ENCODE data around the gene ARGFX. TPM values are rescaled to one million over a fixed set of nuclear protein-coding genes. Genes with fewer than 3 reads are reported as not detected.

ARGFX gene
- total and polyA plus RNA-seq, 2 of the 13 experiments (the other 11 are each of a cell fraction or from before 2014, with no cell fraction given), result not detected

DNA sequence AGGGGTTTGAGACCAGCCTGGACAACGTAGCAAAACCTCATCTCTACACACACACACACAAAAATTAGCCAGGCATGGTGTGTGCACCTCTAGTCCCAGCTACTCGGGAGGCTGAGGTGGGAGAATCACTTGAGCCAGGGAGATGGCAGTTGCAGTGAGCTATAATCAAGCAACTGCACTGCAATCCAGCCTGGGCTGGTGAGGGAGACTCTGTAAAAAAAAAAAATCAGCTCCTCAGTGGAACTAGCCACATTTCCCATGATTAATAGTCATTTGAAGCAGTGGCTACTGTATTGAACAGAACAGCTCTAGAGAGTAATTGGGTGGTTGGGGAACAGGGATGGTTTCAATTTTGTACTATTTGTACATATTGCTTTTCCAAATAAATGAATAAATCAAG lies 13.9 kb downstream of the ARGFX start:
- Histone ChIP-seq H3K4me1 (ENCODE audit: insufficient read depth, low read length) (no peaks in the 10 kb centered on the region), H3K36me3 (replicated peaks in 1 of 2; ENCODE audit: control insufficient read depth in 1 of 2, insufficient read depth in 2 of 2, low read length in 2 of 2) (no peaks in the 10 kb centered on the region), H4K20me1 (ENCODE audit: insufficient read depth, low read length) (no peaks in the 10 kb centered on the region), H3K4me2 (ENCODE audit: low read depth, low read length) (no peak overlapping the region), H3K9ac (ENCODE audit: insufficient read depth, low read depth, low read length) (no peak overlapping the region), H3K79me2 (ENCODE audit: insufficient read depth, low read length) (no peaks in the 10 kb centered on the region), H3K27me3 (ENCODE audit: control insufficient read depth in 1 of 2, insufficient read depth in 2 of 2, low read length in 2 of 2) (no peaks in the 10 kb centered on the region; a peak in 1 of 5 replicates), H2AFZ (ENCODE audit: low read length) (no peak overlapping the region), H3K27ac (ENCODE audit: extremely low read length, insufficient read depth, low read length) (no peak overlapping the region), H3K4me3 (replicated peaks in 1 of 3; ENCODE audit: insufficient read depth in 1 of 3, low read depth in 2 of 3, low read length in 3 of 3) (no peak overlapping the region), H3K9me3 (ENCODE audit: low read length) (no peaks in the 10 kb centered on the region)
- no TSS peak for BruUV-seq (replicated peaks)
- ATAC-seq (no peak), FAIRE-seq (no peak), DNase-seq (ENCODE audit: low spot score) (no peak)
- TF ChIP-seq REPIN1 (CRISPR knock-in tag; IDR thresholded peaks at IDR 0.05; ENCODE audit: borderline replicate concordance, low read depth) (no peak), ZNF143 (CRISPR knock-in tag; IDR thresholded peaks at IDR 0.05) (no peak), KDM3A (CRISPR knock-in tag; IDR thresholded peaks at IDR 0.05; ENCODE audit: low read depth) (no peak), ZNF547 (CRISPR knock-in tag; IDR thresholded peaks at IDR 0.05) (no peak)
- WGBS (ENCODE audit: low lambda C conversion rate), result 7% methylated on average over 2 of the region's 2 CpGs
- CTCF ChIA-PET (ENCODE audit: low intra/inter-chr PET ratio, low total read pairs), result no interaction called here
- intact Hi-C loops (cut with micrococcal nuclease; ENCODE audit: unreplicated experiment) (no loop called here), in situ Hi-C loops (cut with HindIII; ENCODE audit: extremely low pct_ligation_motif_present, low pct_unique_long_range_greater_than_20kb) (no loop called here)
- POLR2A ChIA-PET, result no interaction called here

GRCh38 chr3:121584418-121584817 lies 16.7 kb downstream of the ARGFX start:
- H3K4me1 ChIP-seq (ENCODE audit: insufficient read depth, low read length), result no peaks in the 10 kb centered on the region
- FAIRE-seq (no peak), ATAC-seq (no peak), DNase-seq (ENCODE audit: low spot score) (no peak)
- no peak overlapping the region for H2AFZ ChIP-seq (ENCODE audit: low read length)
- no peaks in the 10 kb centered on the region for H3K9me3 ChIP-seq (ENCODE audit: low read length)
- BruUV-seq (replicated peaks), result no TSS peak
- no peaks in the 10 kb centered on the region for H3K79me2 ChIP-seq (ENCODE audit: insufficient read depth, low read length)
- intact Hi-C loops (cut with micrococcal nuclease; ENCODE audit: unreplicated experiment), result no loop called here
- no peaks in the 10 kb centered on the region for H4K20me1 ChIP-seq (ENCODE audit: insufficient read depth, low read length)
- H3K4me2 ChIP-seq (ENCODE audit: low read depth, low read length), result no peak overlapping the region
- ChIA-PET POLR2A (no interaction called here), CTCF (ENCODE audit: low intra/inter-chr PET ratio, low total read pairs) (no interaction called here)
- WGBS (ENCODE audit: low lambda C conversion rate), result 25% methylated on average over 1 of the region's 1 CpG
- no peaks in the 10 kb centered on the region for H3K36me3 ChIP-seq (replicated peaks in 1 of 2; ENCODE audit: control insufficient read depth in 1 of 2, insufficient read depth in 2 of 2, low read length in 2 of 2)
- in situ Hi-C loops (cut with HindIII; ENCODE audit: extremely low pct_ligation_motif_present, low pct_unique_long_range_greater_than_20kb), result no loop called here
- no peak overlapping the region for H3K4me3 ChIP-seq (replicated peaks in 1 of 3; ENCODE audit: insufficient read depth in 1 of 3, low read depth in 2 of 3, low read length in 3 of 3)
- no peak overlapping the region for H3K9ac ChIP-seq (ENCODE audit: insufficient read depth, low read depth, low read length)
- no peaks in the 10 kb centered on the region; a peak in 1 of 5 replicates for H3K27me3 ChIP-seq (ENCODE audit: control insufficient read depth in 1 of 2, insufficient read depth in 2 of 2, low read length in 2 of 2)
- H3K27ac ChIP-seq (ENCODE audit: extremely low read length, insufficient read depth, low read length), result no peak overlapping the region
- TF ChIP-seq, protein P1, sequence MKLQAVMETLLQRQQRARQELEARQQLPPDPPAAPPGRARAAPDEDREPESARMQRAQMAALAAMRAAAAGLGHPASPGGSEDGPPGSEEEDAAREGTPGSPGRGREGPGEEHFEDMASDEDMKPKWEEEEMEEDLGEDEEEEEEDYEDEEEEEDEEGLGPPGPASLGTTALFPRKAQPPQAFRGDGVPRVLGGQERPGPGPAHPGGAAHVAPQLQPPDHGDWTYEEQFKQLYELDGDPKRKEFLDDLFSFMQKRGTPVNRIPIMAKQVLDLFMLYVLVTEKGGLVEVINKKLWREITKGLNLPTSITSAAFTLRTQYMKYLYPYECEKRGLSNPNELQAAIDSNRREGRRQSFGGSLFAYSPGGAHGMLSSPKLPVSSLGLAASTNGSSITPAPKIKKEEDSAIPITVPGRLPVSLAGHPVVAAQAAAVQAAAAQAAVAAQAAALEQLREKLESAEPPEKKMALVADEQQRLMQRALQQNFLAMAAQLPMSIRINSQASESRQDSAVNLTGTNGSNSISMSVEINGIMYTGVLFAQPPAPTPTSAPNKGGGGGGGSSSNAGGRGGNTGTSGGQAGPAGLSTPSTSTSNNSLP (IDR thresholded peaks at IDR 0.05; ENCODE audit: low read depth, low read length), result no peak
- TF ChIP-seq LBX2 (CRISPR knock-in tag; IDR thresholded peaks at IDR 0.05; ENCODE audit: borderline replicate concordance) (no peak), ZNF660 (CRISPR knock-in tag; IDR thresholded peaks at IDR 0.05; ENCODE audit: borderline replicate concordance, low read depth) (no peak), ZNF816 (CRISPR knock-in tag; IDR thresholded peaks at IDR 0.05; ENCODE audit: borderline replicate concordance) (no peak), MZF1 (CRISPR knock-in tag; IDR thresholded peaks at IDR 0.05; ENCODE audit: borderline replicate concordance) (no peak), ZFP37 (CRISPR knock-in tag; IDR thresholded peaks at IDR 0.05; ENCODE audit: borderline replicate concordance) (no peak), HNRNPL (IDR thresholded peaks at IDR 0.05; ENCODE audit: low read depth, low read length) (no peak), ZNF567 (CRISPR knock-in tag; IDR thresholded peaks at IDR 0.05; ENCODE audit: borderline replicate concordance) (no peak), ARID2 (CRISPR knock-in tag; IDR thresholded peaks at IDR 0.05; ENCODE audit: borderline replicate concordance) (no peak), GATA4 (IDR thresholded peaks at IDR 0.05; ENCODE audit: borderline replicate concordance, low read depth) (no peak), SP2 (CRISPR knock-in tag; IDR thresholded peaks at IDR 0.05) (no peak), DMAP1 (CRISPR knock-in tag; IDR thresholded peaks at IDR 0.05) (no peak), NCOA5 (CRISPR knock-in tag; IDR thresholded peaks at IDR 0.05) (no peak), ZBTB26 (CRISPR knock-in tag; IDR thresholded peaks at IDR 0.05; ENCODE audit: borderline replicate concordance) (no peak)

Measured in HepG2 (cell line).